Stimulated activated CD4-positive, alpha-beta T cell treated with anti-CD3 and anti-CD28 coated beads, Interleukin-12 subunit alpha, Interleukin-12 subunit beta, amount 100 ng/mL, for 24 hours (primary cell): Measurements from ENCODE around the gene KRT1.
"Not testable (repeated sequence)": the region's sequence is repeated elsewhere in the genome, so short reads cannot be mapped to it uniquely, and the experiment has no call there.

Source experiments
- DNase-seq, 2 experiments: peaks; one replicate each; pipeline ENCODE4 v3.0.0-alpha.2; 2020; ENCODE audit warnings: low read depth in 2 of 2

KRT1 gene

GRCh38 chr12:52682381-52682660 lies 2.1 kb upstream of the KRT1 start:
- no peak for DNase-seq

- DNase-seq = no peak
Measured at GRCh38 chr12:52681526-52682380, 1.5 kb upstream of the KRT1 start.

- DNase-seq = no peak
Measured at GRCh38 chr12:52679875-52680274, 332 bp downstream of the KRT1 start.

GRCh38 chr12:52677671-52678070 lies 2.5 kb downstream of the KRT1 start:
- DNase-seq = no peak

GRCh38 chr12:52677126-52677525 lies 3.1 kb downstream of the KRT1 start:
- DNase-seq = no peak

GRCh38 chr12:52676163-52676562 lies 4.0 kb downstream of the KRT1 start:
- DNase-seq = no peak

- DNase-seq = no peak
Measured at GRCh38 chr12:52675301-52675701, 4.9 kb downstream of the KRT1 start.

GRCh38 chr12:52674433-52674775 lies 5.8 kb downstream of the KRT1 start:
- no peak for DNase-seq

GRCh38 chr12:52673713-52674432 lies 6.3 kb downstream of the KRT1 start:
- DNase-seq = no peak

GRCh38 chr12:52673217-52673616 lies 7.0 kb downstream of the KRT1 start:
- DNase-seq = no peak

GRCh38 chr12:52672321-52672933 lies 7.8 kb downstream of the KRT1 start:
- DNase-seq = no peak

GRCh38 chr12:52670961-52671360 lies 9.2 kb downstream of the KRT1 start:
- DNase-seq = no peak

- DNase-seq = no peak
Measured at GRCh38 chr12:52670506-52670905, 9.7 kb downstream of the KRT1 start.

GRCh38 chr12:52669941-52670340 lies 10.3 kb downstream of the KRT1 start:
- DNase-seq = not testable (repeated sequence)

- no peak for DNase-seq
Measured at GRCh38 chr12:52669426-52669825, 10.8 kb downstream of the KRT1 start.

GRCh38 chr12:52667931-52668330 lies 12.3 kb downstream of the KRT1 start:
- DNase-seq = no peak

GRCh38 chr12:52667509-52667908 lies 12.7 kb downstream of the KRT1 start:
- no peak for DNase-seq

GRCh38 chr12:52666471-52666870 lies 13.7 kb downstream of the KRT1 start:
- DNase-seq = no peak

GRCh38 chr12:52663420-52663819 lies 16.8 kb downstream of the KRT1 start:
- DNase-seq = no peak

- no peak for DNase-seq
Measured at GRCh38 chr12:52662918-52663229, 17.3 kb downstream of the KRT1 start.

GRCh38 chr12:52662093-52662917 lies 17.9 kb downstream of the KRT1 start:
- DNase-seq = no peak

- no peak for DNase-seq
Measured at GRCh38 chr12:52661668-52662067, 18.5 kb downstream of the KRT1 start.
